Measurements from ENCODE around the gene TK1.
"Not testable (repeated sequence)": the region's sequence is repeated elsewhere in the genome, so short reads cannot be mapped to it uniquely, and the experiment has no call there.

- TF ChIP-seq CTCF, POLR2A, EP300 (IDR thresholded peaks at IDR 0.05): not testable (repeated sequence)
Measured at GRCh38 chr17:78139861-78140168, 47.0 kb downstream of the TK1 start.

Measured in ovary (tissue), 3 donors.